Measurements from ENCODE around the gene AMMECR1. TPM values are rescaled to one million over a fixed set of nuclear protein-coding genes. Genes with fewer than 3 reads are reported as not detected.

The AMMECR1 gene
- total RNA-seq, 1 donor from 2014 or later = 1.7 TPM

- ATAC-seq = no peak
- DNase-seq = no peak
- intact Hi-C loops (cut with micrococcal nuclease) = no loop called here
Measured at GRCh38 chrX:110181459-110182137, 136.3 kb downstream of the AMMECR1 start.

- no peak for ATAC-seq
- intact Hi-C loops (cut with micrococcal nuclease) = no loop called here
- no peak for DNase-seq
Measured at GRCh38 chrX:110180928-110181310, 137.0 kb downstream of the AMMECR1 start.

- peak; percentile 38 for DNase-seq
- peak; percentile 90 for ATAC-seq
- intact Hi-C loops (cut with micrococcal nuclease) = no loop called here
Measured at GRCh38 chrX:110180176-110180927, 137.5 kb downstream of the AMMECR1 start.

- intact Hi-C loops (cut with micrococcal nuclease) = no loop called here
- ATAC-seq = no peak
Measured at GRCh38 chrX:110178179-110178865, 139.6 kb downstream of the AMMECR1 start.

GRCh38 chrX:110175696-110176095 is 142.2 kb downstream of the AMMECR1 start:
- ATAC-seq = peak; percentile 30

More at GRCh38 chrX:110178179-110178865, 139.6 kb downstream of the AMMECR1 start:
- no peak for DNase-seq

GRCh38 chrX:110175146-110175545 is 142.7 kb downstream of the AMMECR1 start:
- ATAC-seq (no peak), DNase-seq (no peak)
- intact Hi-C loops (cut with micrococcal nuclease) = no loop called here

More at GRCh38 chrX:110175696-110176095, 142.2 kb downstream of the AMMECR1 start:
- intact Hi-C loops (cut with micrococcal nuclease) = no loop called here
- DNase-seq = peak; percentile 28

GRCh38 chrX:110173192-110174175 is 144.4 kb downstream of the AMMECR1 start:
- DNase-seq = no peak
- intact Hi-C loops (cut with micrococcal nuclease) = no loop called here
- ATAC-seq = peak; percentile 62

- intact Hi-C loops (cut with micrococcal nuclease) = no loop called here
- ATAC-seq (no peak), DNase-seq (no peak)
Measured at GRCh38 chrX:110172215-110172614, 145.7 kb downstream of the AMMECR1 start.

GRCh38 chrX:110171442-110171841 is 146.4 kb downstream of the AMMECR1 start:
- intact Hi-C loops (cut with micrococcal nuclease) = no loop called here
- DNase-seq = no peak
- no peak for ATAC-seq

- DNase-seq (no peak), ATAC-seq (no peak)
- intact Hi-C loops (cut with micrococcal nuclease) = no loop called here
Measured at GRCh38 chrX:110170029-110170428, 147.9 kb downstream of the AMMECR1 start.

GRCh38 chrX:110168585-110168984 is 149.3 kb downstream of the AMMECR1 start:
- no peak for DNase-seq
- ATAC-seq = no peak
- intact Hi-C loops (cut with micrococcal nuclease) = no loop called here

- peak; percentile 32 for DNase-seq
- intact Hi-C loops (cut with micrococcal nuclease) = no loop called here
- peak; percentile 40 for ATAC-seq
Measured at GRCh38 chrX:110167952-110168451, 149.9 kb downstream of the AMMECR1 start.

GRCh38 chrX:110163488-110163887 is 154.4 kb downstream of the AMMECR1 start:
- intact Hi-C loops (cut with micrococcal nuclease) = loop anchor here (5.0 kb wide), 1 partner anchor 244 kb away; no protein-coding TSS in a partner anchor
- no peak for DNase-seq
- no peak for ATAC-seq

GRCh38 chrX:110162867-110163266 is 155.0 kb downstream of the AMMECR1 start:
- intact Hi-C loops (cut with micrococcal nuclease) = loop anchor here (5.0 kb wide), 1 partner anchor 244 kb away; no protein-coding TSS in a partner anchor
- DNase-seq (no peak), ATAC-seq (no peak)

- intact Hi-C loops (cut with micrococcal nuclease) = loop anchor here (5.0 kb wide), 1 partner anchor 245 kb away; no protein-coding TSS in a partner anchor
- DNase-seq = no peak
- no peak for ATAC-seq
Measured at GRCh38 chrX:110162131-110162530, 155.8 kb downstream of the AMMECR1 start.

- DNase-seq (no peak), ATAC-seq (no peak)
- intact Hi-C loops (cut with micrococcal nuclease) = loop anchor here (5.0 kb wide), 1 partner anchor 246 kb away; no protein-coding TSS in a partner anchor
Measured at GRCh38 chrX:110161361-110161686, 156.6 kb downstream of the AMMECR1 start.

- no peak for DNase-seq
- peak; percentile 23 for ATAC-seq
- intact Hi-C loops (cut with micrococcal nuclease) = loop anchor here (5.0 kb wide), 1 partner anchor 247 kb away; no protein-coding TSS in a partner anchor
Measured at GRCh38 chrX:110159865-110160264, 158.0 kb downstream of the AMMECR1 start.

- no peak for DNase-seq
- no peak for ATAC-seq
- intact Hi-C loops (cut with micrococcal nuclease) = no loop called here
Measured at GRCh38 chrX:110159235-110159634, 158.7 kb downstream of the AMMECR1 start.

Data from left ventricle myocardium superior (tissue), 1 donor.